IPS DF 6.9 (cell line): ENCODE data around the gene MLXIP.
"Not testable (repeated sequence)": the region's sequence is repeated elsewhere in the genome, so short reads cannot be mapped to it uniquely, and the experiment has no call there.

Experiments
- DNase-seq: peaks from one replicate; pipeline ENCODE4 v3.0.0-alpha.2; 2013; ENCODE audit warnings: low read depth, low spot score
- H3K27ac ChIP-seq: one replicate; pipeline ENCODE4 v1.5.1; 2013; ENCODE audit warnings: low read length, control low read depth
- H3K27me3 ChIP-seq: 2 replicates; pipeline ENCODE4 v1.6.1; 2013; ENCODE audit warnings: mild to moderate bottlenecking, low read length; ENCODE audit not compliant: control insufficient read depth, insufficient read depth
- H3K36me3 ChIP-seq: 2 replicates; pipeline ENCODE4 v1.6.1; 2013; ENCODE audit warnings: low read length; ENCODE audit not compliant: control insufficient read depth, insufficient read depth
- H3K4me1 ChIP-seq: 2 replicates; pipeline ENCODE4 v1.6.1; 2013; ENCODE audit warnings: low read length; ENCODE audit not compliant: control insufficient read depth, insufficient read depth
- H3K4me3 ChIP-seq: 2 replicates; pipeline ENCODE4 v1.5.1; 2013; ENCODE audit warnings: mild to moderate bottlenecking, low read length
- H3K9me3 ChIP-seq: 2 replicates; pipeline ENCODE4 v1.6.1; 2013; ENCODE audit warnings: low read length, inconsistent platforms; ENCODE audit not compliant: control insufficient read depth, insufficient read depth
- WGBS: extraction: QIAGEN DNeasy Blood & Tissue Kit; methylation state at CpG from one replicate; pipeline ENCODE4 v1.1.7; 2013; ENCODE audit warnings: mixed read lengths, missing lambda C conversion rate; ENCODE audit not compliant: insufficient read length, insufficient coverage; 5-methylcytosine and 5-hydroxymethylcytosine counted together

Gene MLXIP

GRCh38 chr12:122111089-122111641 lies 32.6 kb downstream of the MLXIP start:
- no peaks in the 10 kb centered on the region for H3K4me1 ChIP-seq
- H3K27me3 ChIP-seq: no peaks in the 10 kb centered on the region
- H3K4me3 ChIP-seq: no peak overlapping the region
- H3K9me3 ChIP-seq: no peaks in the 10 kb centered on the region
- DNase-seq: no peak
- H3K27ac ChIP-seq: no peak overlapping the region
- no peaks in the 10 kb centered on the region for H3K36me3 ChIP-seq
- WGBS: no CpG with 5 or more reads among the region's 2 CpGs

GRCh38 chr12:122116707-122117535 lies 38.4 kb downstream of the MLXIP start:
- no peak overlapping the region for H3K4me3 ChIP-seq
- no peak overlapping the region for H3K27ac ChIP-seq
- H3K27me3 ChIP-seq: no peaks in the 10 kb centered on the region
- no peaks in the 10 kb centered on the region for H3K4me1 ChIP-seq
- DNase-seq: no peak
- no CpG with 5 or more reads among the region's 16 CpGs for WGBS
- no peaks in the 10 kb centered on the region for H3K36me3 ChIP-seq
- no peaks in the 10 kb centered on the region for H3K9me3 ChIP-seq

GRCh38 chr12:122117979-122118378 lies 39.4 kb downstream of the MLXIP start:
- Histone ChIP-seq H3K27ac (no peak overlapping the region), H3K4me3 (no peak overlapping the region), H3K27me3 (no peaks in the 10 kb centered on the region), H3K9me3 (no peaks in the 10 kb centered on the region), H3K4me1 (no peaks in the 10 kb centered on the region), H3K36me3 (no peaks in the 10 kb centered on the region)
- DNase-seq: no peak
- no CpG with 5 or more reads among the region's 8 CpGs for WGBS

- H3K9me3 ChIP-seq, H3K4me3 ChIP-seq, H3K36me3 ChIP-seq, H3K27ac ChIP-seq, H3K4me1 ChIP-seq, DNase-seq, H3K27me3 ChIP-seq: not testable (repeated sequence)
- no CpG with 5 or more reads among the region's 11 CpGs for WGBS
Measured at GRCh38 chr12:122121341-122121740, 42.8 kb downstream of the MLXIP start.

GRCh38 chr12:122121745-122122144 lies 43.2 kb downstream of the MLXIP start:
- no peak for DNase-seq
- no CpG with 5 or more reads among the region's 6 CpGs for WGBS
- Histone ChIP-seq H3K9me3 (no peaks in the 10 kb centered on the region), H3K36me3 (no peaks in the 10 kb centered on the region), H3K4me1 (no peaks in the 10 kb centered on the region), H3K27ac (no peak overlapping the region), H3K4me3 (no peak overlapping the region), H3K27me3 (no peaks in the 10 kb centered on the region)

GRCh38 chr12:122123051-122123760 lies 44.6 kb downstream of the MLXIP start:
- no peaks in the 10 kb centered on the region for H3K9me3 ChIP-seq

GRCh38 chr12:122123761-122124145 lies 45.2 kb downstream of the MLXIP start:
- Histone ChIP-seq H3K4me3 (no peak overlapping the region), H3K27me3 (no peaks in the 10 kb centered on the region), H3K27ac (no peak overlapping the region), H3K36me3 (no peaks in the 10 kb centered on the region; the same call in 1 of the 2 replicates), H3K4me1 (no peaks in the 10 kb centered on the region), H3K9me3 (no peaks in the 10 kb centered on the region)
- WGBS: no CpG with 5 or more reads among the region's 9 CpGs
- DNase-seq: no peak

More at GRCh38 chr12:122123051-122123760, 44.6 kb downstream of the MLXIP start:
- no peaks in the 10 kb centered on the region for H3K27me3 ChIP-seq
- no peaks in the 10 kb centered on the region for H3K4me1 ChIP-seq
- DNase-seq: peak; percentile 74
- no CpG with 5 or more reads among the region's 22 CpGs for WGBS
- no peak overlapping the region for H3K4me3 ChIP-seq
- H3K36me3 ChIP-seq: no peaks in the 10 kb centered on the region; the same call in 1 of the 2 replicates
- no peak overlapping the region for H3K27ac ChIP-seq

- Histone ChIP-seq H3K27ac (no peak overlapping the region), H3K27me3 (no peaks in the 10 kb centered on the region), H3K4me3 (no peak overlapping the region), H3K4me1 (no peaks in the 10 kb centered on the region), H3K9me3 (no peaks in the 10 kb centered on the region), H3K36me3 (peaks cover 2% of the 10 kb centered on the region; the same call in 1 of the 2 replicates)
- no peak for DNase-seq
- WGBS: no CpG with 5 or more reads among the region's 14 CpGs
Measured at GRCh38 chr12:122124370-122124769, 45.8 kb downstream of the MLXIP start.

- H3K36me3 ChIP-seq: peaks cover 9% of the 10 kb centered on the region; the same call in 1 of the 2 replicates
- no peaks in the 10 kb centered on the region for H3K9me3 ChIP-seq
- no peak for DNase-seq
- H3K27ac ChIP-seq: no peak overlapping the region
- H3K27me3 ChIP-seq: no peaks in the 10 kb centered on the region
- no CpG with 5 or more reads among the region's 13 CpGs for WGBS
- no peak overlapping the region for H3K4me3 ChIP-seq
- no peaks in the 10 kb centered on the region for H3K4me1 ChIP-seq
Measured at GRCh38 chr12:122125452-122126341, 47.1 kb downstream of the MLXIP start.

GRCh38 chr12:122126342-122126635 lies 47.7 kb downstream of the MLXIP start:
- DNase-seq: no peak
- peaks cover 9% of the 10 kb centered on the region; the same call in 1 of the 2 replicates for H3K36me3 ChIP-seq
- H3K4me1 ChIP-seq: no peaks in the 10 kb centered on the region
- no peaks in the 10 kb centered on the region for H3K9me3 ChIP-seq
- no peak overlapping the region; the same call in 1 of the 2 replicates for H3K4me3 ChIP-seq
- WGBS: no CpG with 5 or more reads among the region's 7 CpGs
- no peak overlapping the region for H3K27ac ChIP-seq
- H3K27me3 ChIP-seq: no peaks in the 10 kb centered on the region
